Mesodermal cell (in vitro differentiated cells): ENCODE measurements around the gene KIAA1755.
A peak's percentile ranks its signal among the peaks of the same experiment; 100 is the strongest.
"Not testable (repeated sequence)": the region's sequence is repeated elsewhere in the genome, so short reads cannot be mapped to it uniquely, and the experiment has no call there.

ENCODE experiments used
- H3K27ac ChIP-seq: 2 replicates; pipeline ENCODE4 v1.7.0; 2013; ENCODE audit warnings: mild to moderate bottlenecking, low read depth, low read length, moderate library complexity; ENCODE audit not compliant: severe bottlenecking
- H3K36me3 ChIP-seq: 2 replicates; pipeline ENCODE4 v1.7.1; 2013; ENCODE audit warnings: mild to moderate bottlenecking, low read length, moderate library complexity; ENCODE audit not compliant: control insufficient read depth, insufficient read depth
- H3K4me1 ChIP-seq: one replicate; pipeline ENCODE4 v1.7.1; 2013; ENCODE audit warnings: mild to moderate bottlenecking, low read length; ENCODE audit not compliant: insufficient read depth, control insufficient read depth, poor library complexity, severe bottlenecking
- H3K4me3 ChIP-seq: 2 replicates; pipeline ENCODE4 v1.7.0; 2013; ENCODE audit warnings: low read length, control low read depth, mild to moderate bottlenecking; ENCODE audit not compliant: insufficient read depth, poor library complexity, severe bottlenecking; ENCODE audit errors: extremely low read depth
- H3K9me3 ChIP-seq: 2 replicates; pipeline ENCODE4 v1.7.1; 2013; ENCODE audit warnings: mild to moderate bottlenecking, low read length, moderate library complexity; ENCODE audit not compliant: control insufficient read depth
- WGBS, 2 experiments: methylation state at CpG; one replicate each; pipeline ENCODE4 v1.1.5; 2013; ENCODE audit warnings: missing lambda C conversion rate in 2 of 2; ENCODE audit not compliant: insufficient coverage in 2 of 2; 5-methylcytosine and 5-hydroxymethylcytosine counted together

KIAA1755 gene

GRCh38 chr20:38290829-38291814 is 30.6 kb upstream of the KIAA1755 start:
- H3K27ac ChIP-seq: peak overlapping the region; percentile 11
- no peak overlapping the region for H3K4me3 ChIP-seq
- 49 to 63% methylated on average over 13 to 17 of the region's 21 CpGs for WGBS, 2 experiments

GRCh38 chr20:38286586-38287531 is 26.3 kb upstream of the KIAA1755 start:
- Histone ChIP-seq H3K9me3 (no peaks in the 10 kb centered on the region), H3K4me1 (peaks cover 4% of the 10 kb centered on the region), H3K4me3 (no peak overlapping the region), H3K27ac (no peak overlapping the region), H3K36me3 (no peaks in the 10 kb centered on the region)
- WGBS, 2 experiments: 57 to 66% methylated on average over 15 to 16 of the region's 16 CpGs

More at GRCh38 chr20:38290829-38291814, 30.6 kb upstream of the KIAA1755 start:
- Histone ChIP-seq H3K9me3 (no peaks in the 10 kb centered on the region), H3K4me1 (peaks cover 4% of the 10 kb centered on the region), H3K36me3 (no peaks in the 10 kb centered on the region)

GRCh38 chr20:38284893-38285444 is 24.4 kb upstream of the KIAA1755 start:
- Histone ChIP-seq H3K36me3 (no peaks in the 10 kb centered on the region), H3K4me1 (no peaks in the 10 kb centered on the region), H3K4me3 (no peak overlapping the region), H3K9me3 (peaks cover 8% of the 10 kb centered on the region), H3K27ac (no peak overlapping the region)
- WGBS, 2 experiments: 86 to 92% methylated on average over 3 of the region's 5 CpGs

- not testable (repeated sequence) for H3K27ac ChIP-seq, H3K9me3 ChIP-seq, H3K4me1 ChIP-seq, H3K4me3 ChIP-seq, H3K36me3 ChIP-seq
- 86 to 97% methylated on average over 5 to 7 of the region's 7 CpGs for WGBS, 2 experiments
Measured at GRCh38 chr20:38284066-38284650, 23.6 kb upstream of the KIAA1755 start.

GRCh38 chr20:38283236-38283635 is 22.7 kb upstream of the KIAA1755 start:
- H3K27ac ChIP-seq: no peak overlapping the region
- peaks cover 8% of the 10 kb centered on the region for H3K9me3 ChIP-seq
- H3K36me3 ChIP-seq: no peaks in the 10 kb centered on the region
- 86 to 92% methylated on average over 1 to 2 of the region's 2 CpGs for WGBS, 2 experiments
- H3K4me3 ChIP-seq: no peak overlapping the region
- H3K4me1 ChIP-seq: no peaks in the 10 kb centered on the region

- WGBS, 2 experiments: 79 to 84% methylated on average over 6 of the region's 6 CpGs
- H3K27ac ChIP-seq: not testable (repeated sequence)
Measured at GRCh38 chr20:38281176-38281915, 20.8 kb upstream of the KIAA1755 start.

GRCh38 chr20:38278763-38279162 is 18.2 kb upstream of the KIAA1755 start:
- Histone ChIP-seq H3K36me3 (no peaks in the 10 kb centered on the region), H3K4me1 (peaks cover 14% of the 10 kb centered on the region), H3K9me3 (peaks cover 14% of the 10 kb centered on the region), H3K27ac (no peak overlapping the region), H3K4me3 (no peak overlapping the region)
- 89% methylated on average over 2 of the region's 2 CpGs; no CpG with 5 or more reads in 1 of the 2 experiments for WGBS, 2 experiments

More at GRCh38 chr20:38281176-38281915, 20.8 kb upstream of the KIAA1755 start:
- not testable (repeated sequence) for H3K4me1 ChIP-seq, H3K9me3 ChIP-seq, H3K4me3 ChIP-seq, H3K36me3 ChIP-seq

GRCh38 chr20:38278131-38278530 is 17.6 kb upstream of the KIAA1755 start:
- H3K36me3 ChIP-seq: no peaks in the 10 kb centered on the region
- H3K4me1 ChIP-seq: peaks cover 15% of the 10 kb centered on the region
- peaks cover 14% of the 10 kb centered on the region for H3K9me3 ChIP-seq
- H3K4me3 ChIP-seq: no peak overlapping the region
- no peak overlapping the region for H3K27ac ChIP-seq
- WGBS, 2 experiments: 83 to 91% methylated on average over 11 of the region's 14 CpGs

- no peak overlapping the region for H3K27ac ChIP-seq
- H3K4me3 ChIP-seq: no peak overlapping the region
- no peaks in the 10 kb centered on the region for H3K36me3 ChIP-seq
- peaks cover 20% of the 10 kb centered on the region for H3K4me1 ChIP-seq
- 78% methylated on average over 1 of the region's 2 CpGs; no CpG with 5 or more reads in 1 of the 2 experiments for WGBS, 2 experiments
- H3K9me3 ChIP-seq: peaks cover 14% of the 10 kb centered on the region
Measured at GRCh38 chr20:38277691-38278090, 17.2 kb upstream of the KIAA1755 start.
